IMR-90 (cell line): ENCODE measurements around the gene CDH12. TPM values are rescaled to one million over a fixed set of nuclear protein-coding genes. Genes with fewer than 3 reads are reported as not detected.

Experiments
- ATAC-seq: fragments of 200-7000 bp; cut with Tn5 transposase; 2 replicates; pipeline ENCODE4 v1.9.1; 2020; ENCODE audit warnings: low read depth, mild to moderate bottlenecking, moderate library complexity
- BruUV-seq: library from RNA; stranded (reverse); fragments of 400-500 nt; replicated peaks from 2 replicates; lab custom pipeline; 2021; lab: Mats Ljungman, UMichigan
- CTCF ChIA-PET: fragments of 300-600 bp; formaldehyde crosslinking; extraction: SDS; loops from one replicate; lab custom pipeline; 2021; ENCODE audit warnings: antibody characterized with exemption; lab: Yijun Ruan, JAX
- POLR2A ChIA-PET: fragments of 300-600 bp; sonication (Branson Sonifier 250); formaldehyde crosslinking; loops from one replicate; lab custom pipeline; 2022; ENCODE audit warnings: antibody characterized with exemption; ENCODE audit not compliant: unreplicated experiment; lab: Charles Lee
- DNase-seq: peaks from one replicate; pipeline ENCODE4 v3.0.0; 2013
- H2AFZ ChIP-seq: replicated peaks from 2 replicates; pipeline ENCODE3; 2013; ENCODE audit warnings: low read length, mild to moderate bottlenecking; ENCODE audit not compliant: poor library complexity
- H2AK5ac ChIP-seq: 2 replicates; pipeline ENCODE4 v1.6.1; 2013; ENCODE audit warnings: low read depth, low read length, inconsistent platforms
- H2AK9ac ChIP-seq: replicated peaks from 2 replicates; pipeline ENCODE3; 2013; ENCODE audit warnings: mild to moderate bottlenecking, low read depth, low read length, moderate library complexity; ENCODE audit not compliant: poor library complexity
- H2BK120ac ChIP-seq: 2 replicates; pipeline ENCODE4 v1.6.1; 2013; ENCODE audit warnings: low read depth, low read length, inconsistent platforms
- H2BK15ac ChIP-seq: 3 replicates; pipeline ENCODE4 v1.6.1; 2013; ENCODE audit warnings: low read depth, low read length, inconsistent platforms
- H2BK20ac ChIP-seq: 2 replicates; pipeline ENCODE4 v1.6.1; 2013; ENCODE audit warnings: low read depth, mild to moderate bottlenecking, inconsistent platforms, low read length, moderate library complexity
- H2BK5ac ChIP-seq: 2 replicates; pipeline ENCODE4 v1.6.1; 2013; ENCODE audit warnings: mild to moderate bottlenecking, low read depth, low read length, inconsistent platforms; ENCODE audit not compliant: poor library complexity, severe bottlenecking
- H3K14ac ChIP-seq: replicated peaks from 2 replicates; pipeline ENCODE4 v1.6.1; 2013; ENCODE audit warnings: low read depth, low read length, inconsistent platforms
- H3K18ac ChIP-seq: 2 replicates; pipeline ENCODE4 v1.6.1; 2013; ENCODE audit warnings: low read depth, low read length, control low read depth
- H3K23ac ChIP-seq: 2 replicates; pipeline ENCODE4 v1.6.1; 2013; ENCODE audit warnings: low read depth, low read length, inconsistent platforms
- H3K27ac ChIP-seq: 2 replicates; pipeline ENCODE4 v1.5.1; 2013; ENCODE audit warnings: mild to moderate bottlenecking, control low read depth, low read length; ENCODE audit not compliant: insufficient read depth
- H3K27me3 ChIP-seq: 2 replicates; pipeline ENCODE4 v1.6.1; 2013; ENCODE audit warnings: low read length; ENCODE audit not compliant: control insufficient read depth, insufficient read depth
- H3K36me3 ChIP-seq: 2 replicates; pipeline ENCODE4 v1.6.1; 2013; ENCODE audit warnings: low read length, mixed read lengths; ENCODE audit not compliant: control insufficient read depth, insufficient read depth
- H3K4ac ChIP-seq: 2 replicates; pipeline ENCODE4 v1.6.1; 2013; ENCODE audit warnings: low read depth, low read length, inconsistent platforms
- H3K4me1 ChIP-seq: 2 replicates; pipeline ENCODE4 v1.6.1; 2013; ENCODE audit warnings: low read length, mixed read lengths; ENCODE audit not compliant: control insufficient read depth, insufficient read depth
- H3K4me2 ChIP-seq: 2 replicates; pipeline ENCODE4 v1.6.1; 2013; ENCODE audit warnings: low read depth, mild to moderate bottlenecking, control low read depth, low read length, moderate library complexity
- H3K4me3 ChIP-seq: 2 replicates; pipeline ENCODE4 v1.5.1; 2013; ENCODE audit warnings: low read depth, mild to moderate bottlenecking, control low read depth, low read length, moderate library complexity; ENCODE audit not compliant: insufficient read depth
- H3K56ac ChIP-seq: 2 replicates; pipeline ENCODE4 v1.6.1; 2013; ENCODE audit warnings: low read length, inconsistent platforms; ENCODE audit not compliant: insufficient read depth; ENCODE audit errors: extremely low read depth
- H3K79me1 ChIP-seq, 2 experiments: 2 replicates each; pipeline ENCODE4 v1.6.1; 2013; ENCODE audit warnings: low read length in 2 of 2, inconsistent platforms in 1 of 2, low read depth in 1 of 2
- H3K9ac ChIP-seq: 2 replicates; pipeline ENCODE4 v1.6.1; 2013; ENCODE audit warnings: low read depth, low read length, control low read depth
- H3K9me1 ChIP-seq: 2 replicates; pipeline ENCODE4 v1.6.1; 2013; ENCODE audit warnings: low read length, inconsistent platforms; ENCODE audit not compliant: insufficient read depth
- H3K9me3 ChIP-seq: 2 replicates; pipeline ENCODE4 v1.6.1; 2013; ENCODE audit warnings: low read length; ENCODE audit not compliant: control insufficient read depth, insufficient read depth
- H4K20me1 ChIP-seq: 2 replicates; pipeline ENCODE4 v1.6.1; 2013; ENCODE audit warnings: low read length, inconsistent platforms; ENCODE audit not compliant: insufficient read depth
- H4K5ac ChIP-seq: 2 replicates; pipeline ENCODE4 v1.6.1; 2013; ENCODE audit warnings: mild to moderate bottlenecking, low read depth, low read length, control low read depth
- H4K8ac ChIP-seq, 2 experiments: 2 replicates each; pipeline ENCODE4 v1.6.1; 2013; ENCODE audit warnings: low read depth in 2 of 2, low read length in 2 of 2, control low read depth in 1 of 2, inconsistent platforms in 1 of 2
- H4K91ac ChIP-seq: 2 replicates; pipeline ENCODE4 v1.6.1; 2013; ENCODE audit warnings: low read depth, low read length, inconsistent platforms; ENCODE audit not compliant: insufficient read depth
- BHLHE40 ChIP-seq: fragments of 150-350 bp; IDR thresholded peaks from 2 replicates; pipeline ENCODE4 v1.6.1; 2016; ENCODE audit warnings: mild to moderate bottlenecking, low read depth, low read length
- CEBPB ChIP-seq: IDR thresholded peaks from 2 replicates; pipeline ENCODE4 v1.6.1; 2012; ENCODE audit warnings: low read depth, low read length, improper control_type of control experiment
- CHD1 ChIP-seq: IDR thresholded peaks from 2 replicates; pipeline ENCODE4 v1.6.1; 2012; ENCODE audit warnings: low read depth, low read length, improper control_type of control experiment
- CTCF ChIP-seq: conservative IDR thresholded peaks from 2 replicates; pipeline ENCODE4 v1.5.1; 2012; ENCODE audit warnings: mild to moderate bottlenecking, low read depth, low read length, improper control_type of control experiment
- ELK1 ChIP-seq: fragments of 150-350 bp; IDR thresholded peaks from 2 replicates; pipeline ENCODE4 v1.6.1; 2016; ENCODE audit warnings: low read depth, mild to moderate bottlenecking, low read length, moderate library complexity, borderline replicate concordance
- FOS ChIP-seq: fragments of 150-350 bp; IDR thresholded peaks from 2 replicates; pipeline ENCODE4 v1.6.1; 2016; ENCODE audit warnings: low read depth, low read length
- MAFK ChIP-seq: IDR thresholded peaks from 2 replicates; pipeline ENCODE4 v1.6.1; 2012; ENCODE audit warnings: low read depth, low read length, improper control_type of control experiment
- MAZ ChIP-seq: IDR thresholded peaks from 2 replicates; pipeline ENCODE4 v1.6.1; 2012; ENCODE audit warnings: low read depth, mild to moderate bottlenecking, low read length, improper control_type of control experiment, moderate library complexity, borderline replicate concordance
- MXI1 ChIP-seq: IDR thresholded peaks from 2 replicates; pipeline ENCODE4 v1.6.1; 2012; ENCODE audit warnings: low read depth, mild to moderate bottlenecking, low read length, moderate library complexity, borderline replicate concordance
- NFE2L2 ChIP-seq: fragments of 150-350 bp; IDR thresholded peaks from 2 replicates; pipeline ENCODE4 v1.6.1; 2016; ENCODE audit warnings: low read depth, mild to moderate bottlenecking, low read length
- RAD21 ChIP-seq: IDR thresholded peaks from 2 replicates; pipeline ENCODE4 v1.6.1; 2012; ENCODE audit warnings: low read length, improper control_type of control experiment
- RCOR1 ChIP-seq: IDR thresholded peaks from 2 replicates; pipeline ENCODE4 v1.6.1; 2012; ENCODE audit warnings: mild to moderate bottlenecking, low read length, improper control_type of control experiment; ENCODE audit not compliant: insufficient replicate concordance
- RFX5 ChIP-seq: IDR thresholded peaks from 2 replicates; pipeline ENCODE4 v1.8.0; 2012; ENCODE audit warnings: low read depth, mild to moderate bottlenecking, low read length, moderate library complexity
- SMC3 ChIP-seq: fragments of 150-350 bp; IDR thresholded peaks from 2 replicates; pipeline ENCODE4 v1.6.1; 2016; ENCODE audit warnings: low read depth, mild to moderate bottlenecking, antibody characterized with exemption, low read length, moderate library complexity
- USF2 ChIP-seq: fragments of 150-350 bp; IDR thresholded peaks from 2 replicates; pipeline ENCODE4 v1.6.1; 2017; ENCODE audit warnings: mild to moderate bottlenecking, antibody characterized with exemption, low read length, low read depth
- WGBS, 2 experiments: methylation state at CpG; one replicate each; pipeline versions ENCODE4 v1.1.5 to v1.1.7; 2013; ENCODE audit warnings: missing lambda C conversion rate in 2 of 2; ENCODE audit not compliant: insufficient read length in 1 of 2; ENCODE audit errors: extremely low coverage in 2 of 2; 5-methylcytosine and 5-hydroxymethylcytosine counted together
- dilution Hi-C: fragments of 300-500 bp; cut with HindIII; formaldehyde crosslinking; loops from one replicate; pipeline ENCODE4 v1.14.3; 2018; ENCODE audit warnings: low sequenced_read_pairs; ENCODE audit not compliant: unreplicated experiment
- in situ Hi-C: fragments of 300-500 bp; cut with MboI; formaldehyde crosslinking; loops from 3 replicates; pipeline ENCODE4 v1.14.3; 2019; ENCODE audit warnings: low sequenced_read_pairs, inconsistent platforms, mixed read lengths
- intact Hi-C: fragments of 100-400 bp; cut with micrococcal nuclease; formaldehyde crosslinking; loops from 2 replicates; pipeline ENCODE4 v1.10.0; 2022
- polyA plus RNA-seq, 3 experiments: library from polyadenylated mRNA; depleted of rRNA; stranded (reverse); fragments of >200 nt; gene quantifications; 2 replicates each; pipeline ENCODE4 v1.2.3, GENCODE V29; 2012; ENCODE audit warnings: low replicate concordance in 1 of 3
- total RNA-seq: library from RNA; depleted of rRNA; stranded (reverse); fragments of >200 nt; gene quantifications from 2 replicates; pipeline ENCODE4 v1.2.3, GENCODE V29; 2012

The CDH12 gene
- total and polyA plus RNA-seq, 2 of the 4 experiments (the other 2 are of a cell fraction), result not detected

- H2BK5ac ChIP-seq, result no peak overlapping the region
- H3K14ac ChIP-seq, result no peak overlapping the region
- no peak overlapping the region for H2BK15ac ChIP-seq
- H3K79me1 ChIP-seq, result no peaks in the 10 kb centered on the region
- CTCF ChIA-PET, result no interaction called here
- H3K27me3 ChIP-seq, result no peaks in the 10 kb centered on the region
- H4K91ac ChIP-seq, result no peak overlapping the region
- H3K4me2 ChIP-seq, result no peak overlapping the region
- H2AK9ac ChIP-seq, result no peak overlapping the region
- H3K9me1 ChIP-seq, result no peaks in the 10 kb centered on the region
- no peak overlapping the region for H4K8ac ChIP-seq
- dilution Hi-C loops (no loop called here), in situ Hi-C loops (no loop called here), intact Hi-C loops (no loop called here)
- no peak overlapping the region for H3K56ac ChIP-seq
- 40% methylated on average over 1 of the region's 2 CpGs; no CpG with 5 or more reads in 1 of the 2 experiments for WGBS, 2 experiments
- no peak overlapping the region for H3K27ac ChIP-seq
- TF ChIP-seq MAFK (no peak), MAZ (no peak), NFE2L2 (no peak), BHLHE40 (no peak), ELK1 (no peak), CEBPB (no peak), RCOR1 (no peak), CTCF (no peak), SMC3 (no peak), CHD1 (no peak), FOS (no peak), USF2 (no peak), RAD21 (no peak), RFX5 (no peak), MXI1 (no peak)
- H3K4me1 ChIP-seq, result no peaks in the 10 kb centered on the region
- H3K23ac ChIP-seq, result no peak overlapping the region
- H3K9ac ChIP-seq, result no peak overlapping the region
- H3K36me3 ChIP-seq, result no peaks in the 10 kb centered on the region
- DNase-seq, result no peak
- H3K9me3 ChIP-seq, result no peaks in the 10 kb centered on the region
- no peak overlapping the region for H3K4ac ChIP-seq
- H2AK5ac ChIP-seq, result no peak overlapping the region
- H4K5ac ChIP-seq, result no peak overlapping the region
- H2BK20ac ChIP-seq, result no peak overlapping the region
- H3K18ac ChIP-seq, result no peak overlapping the region
- POLR2A ChIA-PET, result no interaction called here
- no peak overlapping the region for H3K4me3 ChIP-seq
- BruUV-seq, result no TSS peak
- ATAC-seq, result no peak
- no peak overlapping the region for H2BK120ac ChIP-seq
- no peaks in the 10 kb centered on the region for H4K20me1 ChIP-seq
- H2AFZ ChIP-seq, result no peak overlapping the region
Measured at GRCh38 chr5:22793463-22793862, 59.7 kb downstream of the CDH12 start.
